GM21717 (cell line): ENCODE data around the gene LY86.

Source experiments
- ATAC-seq: cut with Tn5 transposase; IDR thresholded peaks from one replicate; pipeline ENCODE4 v1.9.1; 2021; ENCODE audit warnings: mild to moderate bottlenecking, moderate library complexity; ENCODE audit not compliant: unreplicated experiment

The LY86 gene

DNA sequence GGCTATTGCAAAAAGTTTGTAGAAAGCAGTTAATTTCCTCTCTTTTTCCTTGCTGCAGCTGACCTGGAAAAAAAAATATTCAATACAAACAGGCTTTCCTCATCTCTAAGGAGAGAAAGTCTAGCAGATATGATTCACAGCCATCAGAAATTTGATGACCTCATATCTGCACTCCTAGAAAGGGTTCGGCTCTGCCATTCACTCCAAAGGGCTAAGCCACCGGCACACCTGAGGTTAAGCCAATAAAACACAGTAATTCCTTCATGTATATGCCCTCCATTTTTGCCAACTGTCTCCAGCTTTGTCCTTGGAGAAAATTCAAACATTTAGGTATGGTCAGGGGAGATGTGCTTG is 18.7 kb upstream of the LY86 start:
- no peak for ATAC-seq

GRCh38 chr6:6570929-6571671 is 17.4 kb upstream of the LY86 start:
- ATAC-seq, result no peak

GRCh38 chr6:6575143-6575542 is 13.4 kb upstream of the LY86 start:
- ATAC-seq, result no peak

GRCh38 chr6:6577735-6578134 is 10.8 kb upstream of the LY86 start:
- no peak for ATAC-seq

- ATAC-seq, result no peak
These were observed 9.2 kb upstream of the LY86 start for GRCh38 chr6:6579281-6579680.

DNA sequence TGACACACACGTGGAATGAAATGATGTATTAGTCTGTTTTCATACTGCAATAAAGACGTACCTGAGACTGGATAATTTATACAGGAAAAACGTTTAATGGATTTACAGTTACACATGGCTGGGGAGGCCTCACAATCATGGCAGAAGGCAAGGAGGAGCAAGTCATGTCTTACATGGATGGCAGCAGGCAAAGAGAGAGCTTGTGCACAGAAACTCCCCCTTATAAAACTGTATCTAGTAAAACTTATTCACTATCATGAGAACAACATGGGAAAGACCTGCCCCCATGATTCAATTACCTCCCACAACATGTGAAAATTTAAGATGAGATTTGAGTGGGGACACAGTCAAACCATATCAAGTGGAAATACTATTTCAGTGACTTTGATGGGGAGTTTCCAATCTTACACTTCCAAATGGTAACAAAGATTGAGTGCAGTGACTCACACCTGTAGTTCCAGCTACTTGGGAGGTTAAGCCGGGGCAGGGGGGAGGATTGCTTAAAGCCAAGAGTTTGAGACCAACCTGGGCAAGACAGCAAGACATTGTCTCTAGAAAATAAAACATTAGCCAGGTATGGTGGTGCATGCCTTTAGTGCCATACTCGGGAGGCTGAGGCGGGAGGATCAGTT is 8.2 kb upstream of the LY86 start:
- no peak for ATAC-seq

GRCh38 chr6:6581054-6581453 is 7.5 kb upstream of the LY86 start:
- no peak for ATAC-seq

DNA sequence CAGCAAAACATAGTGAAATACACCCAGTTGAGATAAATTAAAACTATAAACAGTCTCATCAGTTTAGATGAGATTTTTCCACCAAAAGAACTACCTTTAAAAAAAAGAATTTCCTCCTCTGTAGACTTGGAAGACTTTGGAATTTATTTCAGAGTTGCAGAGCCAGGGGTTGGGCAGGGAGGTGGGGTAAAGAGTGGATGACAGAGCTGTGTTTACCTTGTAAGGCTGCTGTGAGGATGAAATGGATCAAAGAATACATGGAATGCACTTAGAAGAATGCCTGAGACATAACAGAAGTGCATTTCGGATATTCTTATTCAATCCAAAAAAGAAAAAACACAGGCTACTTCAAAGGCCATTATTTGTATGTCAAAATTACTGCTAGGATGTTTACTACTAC is 6.4 kb upstream of the LY86 start:
- no peak for ATAC-seq

- no peak for ATAC-seq
These were observed 4.7 kb upstream of the LY86 start for GRCh38 chr6:6583836-6584235.

GRCh38 chr6:6584310-6585002 is 4.1 kb upstream of the LY86 start:
- no peak for ATAC-seq

DNA sequence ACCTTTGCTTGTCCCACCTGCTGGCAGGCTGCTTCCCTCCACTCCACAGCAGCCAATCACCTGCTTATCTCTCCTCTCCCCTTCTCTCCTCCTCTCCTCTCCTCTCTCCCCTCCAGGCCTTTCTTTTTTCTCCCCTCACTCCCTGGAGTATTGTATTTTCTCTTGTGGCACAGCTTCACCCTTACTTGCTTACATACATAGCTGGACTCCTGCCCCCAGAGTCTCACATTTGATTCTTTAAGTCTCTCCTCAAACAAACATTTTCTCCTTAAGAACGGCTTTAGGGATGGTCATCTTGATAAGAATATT is 3.6 kb upstream of the LY86 start:
- ATAC-seq, result no peak

DNA sequence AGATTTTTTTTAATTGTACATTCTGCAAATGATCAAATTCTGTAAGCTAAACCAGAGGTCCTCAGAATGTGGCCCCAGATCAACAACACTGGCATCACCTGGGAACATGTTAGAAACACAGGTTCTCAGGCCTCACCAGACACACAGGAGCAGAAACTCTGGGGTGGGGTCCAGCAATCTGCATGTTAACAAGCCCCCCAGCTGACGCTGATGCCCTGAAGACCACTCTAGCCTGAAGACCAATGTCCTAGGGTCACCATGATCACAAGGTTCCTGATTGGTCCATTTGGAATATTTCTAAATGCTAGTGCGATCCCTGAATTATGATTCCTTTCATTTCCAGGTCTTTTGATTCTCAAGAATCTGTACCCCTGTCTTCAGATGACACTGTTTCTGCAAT is 2.4 kb upstream of the LY86 start:
- no peak for ATAC-seq

GRCh38 chr6:6586671-6587526 is 1.6 kb upstream of the LY86 start:
- peak; percentile 38 for ATAC-seq

DNA sequence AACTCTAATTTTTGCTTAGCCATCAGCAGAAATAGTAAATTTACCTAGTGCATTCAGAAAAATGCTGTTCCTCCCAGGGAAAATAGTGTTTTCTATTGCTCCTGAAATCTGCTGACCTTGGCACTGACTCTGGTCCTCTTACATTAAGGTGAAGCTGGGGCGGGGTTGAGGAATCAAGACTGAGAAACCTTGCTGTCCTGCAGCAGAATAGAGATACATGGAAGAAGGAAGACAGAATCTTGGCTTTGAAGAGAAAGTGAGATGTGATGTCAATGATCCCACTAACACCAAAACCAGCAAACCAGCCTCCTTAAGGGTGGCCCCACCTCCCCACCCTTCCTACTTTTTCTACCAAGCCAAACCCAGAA is 840 bp upstream of the LY86 start:
- no peak for ATAC-seq

DNA sequence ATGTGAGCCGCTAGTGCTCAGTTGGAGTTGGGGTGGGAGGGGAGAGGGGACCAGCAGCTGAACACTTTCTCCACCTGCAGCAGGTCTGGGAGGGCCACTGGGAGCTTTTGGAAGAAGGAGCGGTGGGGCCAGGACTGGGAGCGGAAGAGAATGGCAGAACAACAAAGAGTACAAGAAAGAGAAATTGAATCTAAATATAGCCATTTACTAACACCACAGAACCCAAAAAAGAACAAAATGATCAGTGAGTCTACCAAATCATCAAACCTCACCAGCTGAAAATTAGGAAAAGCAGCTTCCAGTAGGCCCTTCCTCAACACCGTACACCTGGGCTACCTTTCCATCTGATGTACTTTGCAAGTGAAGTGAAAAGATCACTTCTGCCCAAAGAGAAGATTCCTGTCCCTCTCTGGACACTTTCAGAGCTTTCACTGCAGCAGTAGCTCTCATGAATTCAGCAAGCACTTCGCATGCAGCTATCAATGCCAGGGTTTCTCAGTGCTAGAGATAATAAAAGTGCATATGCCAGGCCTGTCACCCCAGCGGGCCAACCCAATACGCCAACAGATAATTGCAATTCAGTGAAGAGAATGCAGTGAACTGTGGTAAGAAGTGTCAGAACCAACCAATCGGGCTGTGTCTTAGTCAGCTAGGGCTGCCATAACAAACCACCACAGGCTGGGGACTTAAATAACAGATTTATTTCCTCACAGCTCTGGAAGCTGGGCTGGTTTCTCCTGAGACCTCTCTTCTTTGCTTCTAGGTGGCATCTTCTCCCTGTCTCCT is 597 bp downstream of the LY86 start:
- no peak for ATAC-seq

DNA sequence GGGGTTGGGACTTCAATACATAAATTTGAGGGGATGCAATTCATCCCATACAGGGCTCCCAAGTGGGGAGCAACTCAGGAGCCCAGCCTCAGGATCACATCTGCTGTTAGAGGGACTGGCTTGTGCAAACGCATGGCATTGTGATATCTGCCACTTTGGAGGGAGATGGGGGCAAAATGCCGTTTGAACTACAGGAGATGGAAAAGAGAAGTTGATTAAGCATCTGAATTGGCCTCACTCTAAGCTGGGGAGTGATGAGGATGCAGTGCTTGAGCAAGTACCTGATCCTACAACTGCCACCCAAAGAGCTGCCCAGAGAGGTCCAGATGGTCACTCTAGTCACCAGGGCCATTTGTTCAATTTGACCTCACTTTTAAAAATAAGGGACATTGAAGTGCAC is 2.0 kb downstream of the LY86 start:
- no peak for ATAC-seq

GRCh38 chr6:6591778-6592465 is 3.4 kb downstream of the LY86 start:
- ATAC-seq, result peak; percentile 29

- no peak for ATAC-seq
These were observed 4.4 kb downstream of the LY86 start for GRCh38 chr6:6592826-6593475.

- no peak for ATAC-seq
These were observed 5.4 kb downstream of the LY86 start for GRCh38 chr6:6593867-6594468.
